HG03520 (cell line): Measurements from ENCODE around the gene SRD5A2.

Source experiments
- ATAC-seq: cut with Tn5 transposase; IDR thresholded peaks from one replicate; pipeline ENCODE4 v1.9.1; 2021; ENCODE audit warnings: mild to moderate bottlenecking, moderate library complexity; ENCODE audit not compliant: unreplicated experiment

The SRD5A2 gene

GRCh38 chr2:31474296-31474695 lies 106.4 kb downstream of the SRD5A2 start:
- ATAC-seq: no peak
